ENCODE measurements around the gene LHB.

- TF ChIP-seq CTCF (conservative IDR thresholded peaks at IDR 0.05) (no peak), EZH2 (IDR thresholded peaks at IDR 0.05; ENCODE audit: low read depth) (no peak)
These were observed 50.1 kb downstream of the LHB start for GRCh38 chr19:48966541-48967345.

Data from PC-9 (cell line).